ENCODE results near the gene PIGC.

The PIGC gene

DNA sequence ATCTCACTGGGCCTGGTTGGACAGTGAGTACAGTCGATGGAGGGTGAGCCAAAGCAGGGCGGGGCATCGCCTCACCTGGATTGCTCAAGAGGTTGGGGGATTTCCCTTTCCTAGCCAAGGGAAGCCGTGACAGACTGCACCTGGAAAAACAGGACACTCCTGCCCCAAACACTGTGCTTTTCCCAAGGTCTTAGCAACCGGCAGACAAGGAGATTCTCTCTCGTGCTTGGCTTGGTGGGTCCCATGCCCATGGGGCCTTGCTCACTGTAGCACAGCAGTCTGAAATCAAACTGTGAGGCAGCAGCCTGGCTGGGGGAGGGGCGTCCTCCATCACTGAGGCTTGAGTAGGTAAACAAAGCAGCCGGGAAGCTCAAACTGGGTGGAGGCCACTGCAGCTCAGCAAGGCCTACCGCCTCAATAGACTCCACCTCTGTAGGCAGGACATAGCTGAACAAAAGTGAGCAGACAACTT is 12.1 kb downstream of the PIGC start:
- DNase-seq (ENCODE audit: extremely low read depth, low read depth) = no peak
- TF ChIP-seq, protein P1, sequence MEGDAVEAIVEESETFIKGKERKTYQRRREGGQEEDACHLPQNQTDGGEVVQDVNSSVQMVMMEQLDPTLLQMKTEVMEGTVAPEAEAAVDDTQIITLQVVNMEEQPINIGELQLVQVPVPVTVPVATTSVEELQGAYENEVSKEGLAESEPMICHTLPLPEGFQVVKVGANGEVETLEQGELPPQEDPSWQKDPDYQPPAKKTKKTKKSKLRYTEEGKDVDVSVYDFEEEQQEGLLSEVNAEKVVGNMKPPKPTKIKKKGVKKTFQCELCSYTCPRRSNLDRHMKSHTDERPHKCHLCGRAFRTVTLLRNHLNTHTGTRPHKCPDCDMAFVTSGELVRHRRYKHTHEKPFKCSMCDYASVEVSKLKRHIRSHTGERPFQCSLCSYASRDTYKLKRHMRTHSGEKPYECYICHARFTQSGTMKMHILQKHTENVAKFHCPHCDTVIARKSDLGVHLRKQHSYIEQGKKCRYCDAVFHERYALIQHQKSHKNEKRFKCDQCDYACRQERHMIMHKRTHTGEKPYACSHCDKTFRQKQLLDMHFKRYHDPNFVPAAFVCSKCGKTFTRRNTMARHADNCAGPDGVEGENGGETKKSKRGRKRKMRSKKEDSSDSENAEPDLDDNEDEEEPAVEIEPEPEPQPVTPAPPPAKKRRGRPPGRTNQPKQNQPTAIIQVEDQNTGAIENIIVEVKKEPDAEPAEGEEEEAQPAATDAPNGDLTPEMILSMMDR (IDR thresholded peaks at IDR 0.05; ENCODE audit: low read depth, low read length) = no peak

DNA sequence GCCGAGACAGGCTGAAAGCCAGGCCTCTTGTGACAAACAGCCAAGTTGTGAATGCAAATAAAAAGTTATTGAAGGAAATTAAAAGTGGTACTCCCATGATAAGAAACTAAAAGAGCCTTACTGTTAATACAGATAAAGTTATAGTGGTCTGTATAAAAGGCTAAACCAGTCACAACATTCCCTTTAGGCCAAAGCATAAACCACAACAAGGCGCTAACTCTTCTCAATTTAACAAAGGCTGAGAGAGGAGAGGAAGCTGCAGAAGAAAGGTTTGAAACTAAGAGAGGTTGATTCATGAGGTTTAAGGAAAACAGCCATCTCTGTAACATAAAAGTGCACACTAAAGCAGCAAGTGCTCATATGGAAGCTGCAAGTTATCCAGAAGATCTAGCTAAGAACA is 12.7 kb downstream of the PIGC start:
- TF ChIP-seq, protein P1 (IDR thresholded peaks at IDR 0.05; ENCODE audit: low read depth, low read length) = no peak
- DNase-seq (ENCODE audit: extremely low read depth, low read depth) = no peak

DNA sequence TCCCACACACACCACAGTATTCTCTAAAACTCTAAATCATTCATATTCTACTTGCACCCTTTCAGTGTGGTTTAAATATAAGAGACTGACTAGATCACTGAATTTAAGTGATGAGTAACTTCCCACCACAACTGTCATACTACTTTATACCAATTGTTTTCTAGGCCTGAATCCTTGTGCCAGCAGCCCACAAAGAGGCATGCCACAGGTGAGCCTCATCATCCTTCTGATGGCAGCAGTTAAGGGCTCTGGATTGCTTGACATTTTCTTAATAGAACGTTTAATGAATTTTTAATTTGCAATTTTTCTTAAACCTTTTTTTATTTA is 13.8 kb downstream of the PIGC start:
- TF ChIP-seq, protein P1 (IDR thresholded peaks at IDR 0.05; ENCODE audit: low read depth, low read length) = no peak
- DNase-seq (ENCODE audit: extremely low read depth, low read depth) = no peak

DNA sequence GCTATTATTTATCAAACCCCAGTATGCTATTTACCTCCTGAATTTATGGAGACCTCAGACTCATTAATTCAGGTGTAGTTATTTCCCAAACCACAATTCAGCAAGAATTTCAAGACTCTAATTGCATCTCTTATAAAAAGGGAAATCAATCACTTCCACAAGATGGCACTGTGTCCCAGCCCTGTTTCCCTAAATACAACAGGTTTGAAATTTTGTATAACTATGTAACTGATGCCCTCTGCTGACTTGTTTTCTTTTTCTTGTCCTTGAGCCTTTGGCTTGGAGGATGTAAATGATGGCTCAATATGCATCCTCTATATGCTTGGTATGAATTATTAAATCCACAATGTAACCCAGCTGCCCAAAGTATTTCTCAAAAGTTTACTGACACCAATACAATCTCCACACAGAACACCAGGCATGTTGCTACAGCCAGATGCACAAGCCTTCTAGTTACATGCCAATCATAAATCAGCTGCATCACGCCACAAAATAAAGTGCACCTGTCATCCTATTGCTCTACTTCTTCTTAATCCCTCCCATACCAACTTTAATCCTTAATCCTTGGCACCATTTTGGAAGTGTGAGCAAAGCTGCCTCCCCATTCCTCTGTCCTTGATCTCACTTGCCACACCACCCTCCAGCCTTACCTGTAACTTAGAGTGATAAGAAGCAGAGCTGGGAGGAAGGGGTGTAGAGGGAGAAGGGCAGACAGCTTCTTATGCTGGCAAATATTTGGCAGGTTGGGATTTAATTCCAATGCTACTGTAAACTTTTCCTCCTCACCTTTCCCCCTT is 14.3 kb downstream of the PIGC start:
- TF ChIP-seq, protein P1 (IDR thresholded peaks at IDR 0.05; ENCODE audit: low read depth, low read length) = peak; percentile 80
- DNase-seq (ENCODE audit: extremely low read depth, low read depth) = peak; percentile 56

DNA sequence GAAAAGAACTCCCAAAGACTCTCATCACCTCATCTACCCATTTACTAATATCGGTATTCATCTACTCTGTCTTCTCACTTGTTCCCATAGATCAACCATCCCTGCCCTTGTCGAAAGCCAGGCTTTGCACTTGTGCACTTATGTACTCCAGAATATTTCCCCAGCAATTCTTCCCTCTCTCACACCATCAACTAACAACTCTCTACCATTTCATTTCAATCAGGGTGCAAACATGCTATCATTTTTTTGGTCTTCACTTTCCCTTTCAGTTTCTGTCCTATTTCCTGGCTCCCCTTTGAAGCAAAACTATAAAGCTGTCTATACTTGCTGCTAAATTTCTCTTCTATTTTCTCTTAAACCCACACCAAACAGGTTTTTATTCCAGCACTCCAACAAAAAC is 16.7 kb downstream of the PIGC start:
- TF ChIP-seq, protein P1 (IDR thresholded peaks at IDR 0.05; ENCODE audit: low read depth, low read length) = no peak
- DNase-seq (ENCODE audit: extremely low read depth, low read depth) = no peak

DNA sequence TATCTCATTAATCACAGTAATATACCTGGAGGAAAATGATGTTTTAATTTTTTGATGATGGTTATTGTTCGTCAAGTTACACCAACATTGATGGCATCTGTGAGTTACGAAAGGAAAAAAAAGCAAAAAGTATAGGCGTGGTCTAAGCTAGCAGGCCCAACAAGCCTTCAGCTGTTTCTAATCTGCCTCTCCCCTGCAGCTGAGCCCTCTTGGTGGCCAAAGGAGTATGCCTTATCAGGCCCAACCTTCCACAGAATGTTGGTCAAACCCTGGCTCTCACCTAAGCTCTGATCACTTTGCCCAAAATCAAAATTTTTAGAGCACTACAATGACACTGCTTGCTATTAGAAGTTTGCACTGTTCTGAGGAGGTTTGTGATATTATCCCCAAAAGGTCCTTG is 18.5 kb downstream of the PIGC start:
- no peak for DNase-seq (ENCODE audit: extremely low read depth, low read depth)
- TF ChIP-seq, protein P1 (IDR thresholded peaks at IDR 0.05; ENCODE audit: low read depth, low read length) = no peak

DNA sequence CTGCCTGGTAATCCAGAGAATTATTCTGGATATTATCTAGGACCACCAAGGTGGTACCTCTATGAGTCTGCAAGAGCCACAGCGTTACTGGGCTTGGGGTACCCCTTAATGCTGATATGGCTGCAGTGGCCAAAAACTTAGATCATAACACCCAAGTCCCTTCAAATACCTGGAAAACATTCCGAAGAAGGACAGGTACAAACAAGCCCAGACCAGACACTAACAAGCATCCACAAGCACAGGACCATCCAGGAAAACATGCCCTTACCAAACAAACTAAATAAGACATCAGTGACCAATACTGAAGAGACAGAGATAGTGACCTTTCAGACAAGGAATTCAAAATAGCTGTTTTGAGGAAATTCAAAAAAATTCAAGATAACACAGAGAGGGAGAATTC is 20.5 kb downstream of the PIGC start:
- no peak for DNase-seq (ENCODE audit: extremely low read depth, low read depth)
- TF ChIP-seq, protein P1 (IDR thresholded peaks at IDR 0.05; ENCODE audit: low read depth, low read length) = no peak
